PC-9 (cell line): ENCODE data around the gene HSF5.

Experiments used
- EZH2 ChIP-seq: fragments of 200-600 bp; sonication (generic); IDR thresholded peaks from 2 replicates; pipeline ENCODE4 v1.8.0; 2017; ENCODE audit warnings: antibody characterized with exemption, low read depth
- TF ChIP-seq, protein P1 (sequence below): fragments of 200-600 bp; sonication (generic); conservative IDR thresholded peaks from 2 replicates; pipeline ENCODE4 v1.6.1; 2017; ENCODE audit warnings: mixed run types, antibody characterized with exemption, mild to moderate bottlenecking, moderate library complexity

DNA sequence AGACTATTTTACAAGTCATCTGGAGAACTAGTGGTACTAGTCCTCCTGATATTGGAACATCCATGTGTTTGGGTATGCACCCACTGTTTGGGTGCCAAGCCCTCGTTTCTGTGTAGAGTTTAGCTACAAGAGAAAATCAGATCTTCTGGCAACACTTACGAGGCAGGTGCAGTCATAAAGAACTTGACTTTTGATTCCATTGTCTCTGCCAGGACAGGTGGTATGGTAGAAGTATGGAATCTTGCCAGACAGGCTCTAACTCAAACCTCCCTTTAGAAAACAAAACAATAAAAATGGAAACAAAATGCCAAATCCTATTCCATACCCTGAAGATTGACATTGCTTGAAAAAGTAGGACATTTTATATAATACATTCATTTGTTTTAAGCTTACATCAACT is 86.9 kb downstream of the HSF5 start:
- TF ChIP-seq, protein P1, sequence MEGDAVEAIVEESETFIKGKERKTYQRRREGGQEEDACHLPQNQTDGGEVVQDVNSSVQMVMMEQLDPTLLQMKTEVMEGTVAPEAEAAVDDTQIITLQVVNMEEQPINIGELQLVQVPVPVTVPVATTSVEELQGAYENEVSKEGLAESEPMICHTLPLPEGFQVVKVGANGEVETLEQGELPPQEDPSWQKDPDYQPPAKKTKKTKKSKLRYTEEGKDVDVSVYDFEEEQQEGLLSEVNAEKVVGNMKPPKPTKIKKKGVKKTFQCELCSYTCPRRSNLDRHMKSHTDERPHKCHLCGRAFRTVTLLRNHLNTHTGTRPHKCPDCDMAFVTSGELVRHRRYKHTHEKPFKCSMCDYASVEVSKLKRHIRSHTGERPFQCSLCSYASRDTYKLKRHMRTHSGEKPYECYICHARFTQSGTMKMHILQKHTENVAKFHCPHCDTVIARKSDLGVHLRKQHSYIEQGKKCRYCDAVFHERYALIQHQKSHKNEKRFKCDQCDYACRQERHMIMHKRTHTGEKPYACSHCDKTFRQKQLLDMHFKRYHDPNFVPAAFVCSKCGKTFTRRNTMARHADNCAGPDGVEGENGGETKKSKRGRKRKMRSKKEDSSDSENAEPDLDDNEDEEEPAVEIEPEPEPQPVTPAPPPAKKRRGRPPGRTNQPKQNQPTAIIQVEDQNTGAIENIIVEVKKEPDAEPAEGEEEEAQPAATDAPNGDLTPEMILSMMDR: no peak
- TF ChIP-seq EZH2: no peak
